Ishikawa (cell line): Measurements from ENCODE around the gene MAGI2.

ENCODE experiments used
- CEBPB ChIP-seq: IDR thresholded peaks from 2 replicates; pipeline ENCODE4 v1.6.1; 2012
- CREB1 ChIP-seq: IDR thresholded peaks from 2 replicates; pipeline ENCODE4 v1.6.1; 2012; ENCODE audit warnings: low read depth
- EGR1 ChIP-seq: IDR thresholded peaks from 2 replicates; pipeline ENCODE4 v1.6.1; 2012
- EP300 ChIP-seq: IDR thresholded peaks from 2 replicates; pipeline ENCODE4 v1.6.1; 2012; ENCODE audit warnings: borderline replicate concordance
- MAX ChIP-seq: IDR thresholded peaks from 2 replicates; pipeline ENCODE4 v1.6.1; 2012
- NFIC ChIP-seq: IDR thresholded peaks from 2 replicates; pipeline ENCODE4 v1.6.1; 2012
- TCF12 ChIP-seq: IDR thresholded peaks from 2 replicates; pipeline ENCODE4 v1.6.1; 2012; ENCODE audit warnings: low read depth
- USF1 ChIP-seq: IDR thresholded peaks from 2 replicates; pipeline ENCODE4 v1.6.1; 2012
- YY1 ChIP-seq: IDR thresholded peaks from 2 replicates; pipeline ENCODE4 v1.6.1; 2012; ENCODE audit warnings: low read depth
- ZBTB7A ChIP-seq: IDR thresholded peaks from 2 replicates; pipeline ENCODE4 v1.6.1; 2012; ENCODE audit warnings: low read depth
- TF ChIP-seq, protein P1 (sequence below): IDR thresholded peaks from 2 replicates; pipeline ENCODE4 v1.6.1; 2012; ENCODE audit warnings: low read depth, mild to moderate bottlenecking

DNA sequence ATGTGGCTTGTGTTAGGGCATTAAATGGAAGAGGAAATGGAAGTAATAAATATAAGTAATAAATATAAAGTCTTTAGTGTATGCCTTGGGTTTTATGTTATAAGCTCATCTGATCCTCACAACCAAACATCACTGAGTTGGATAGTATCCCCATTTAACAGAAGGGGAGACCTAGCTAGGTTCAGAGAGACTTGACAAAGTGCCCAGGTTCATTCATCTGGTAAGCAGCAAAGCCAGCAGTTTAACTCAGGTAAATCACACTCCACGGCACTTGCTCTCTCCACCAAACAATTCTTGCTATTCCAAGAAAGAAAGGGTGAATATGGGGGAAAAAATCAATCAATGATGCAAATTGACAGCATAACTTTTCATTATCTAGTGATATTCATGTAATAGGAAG lies 167.3 kb downstream of the MAGI2 start:
- no peak for TF ChIP-seq USF1
- TF ChIP-seq TCF12: no peak
- TF ChIP-seq EGR1: no peak
- TF ChIP-seq EP300: no peak
- no peak for TF ChIP-seq CREB1
- no peak for TF ChIP-seq CEBPB
- no peak for TF ChIP-seq ZBTB7A
- no peak for TF ChIP-seq YY1
- TF ChIP-seq, protein P1, sequence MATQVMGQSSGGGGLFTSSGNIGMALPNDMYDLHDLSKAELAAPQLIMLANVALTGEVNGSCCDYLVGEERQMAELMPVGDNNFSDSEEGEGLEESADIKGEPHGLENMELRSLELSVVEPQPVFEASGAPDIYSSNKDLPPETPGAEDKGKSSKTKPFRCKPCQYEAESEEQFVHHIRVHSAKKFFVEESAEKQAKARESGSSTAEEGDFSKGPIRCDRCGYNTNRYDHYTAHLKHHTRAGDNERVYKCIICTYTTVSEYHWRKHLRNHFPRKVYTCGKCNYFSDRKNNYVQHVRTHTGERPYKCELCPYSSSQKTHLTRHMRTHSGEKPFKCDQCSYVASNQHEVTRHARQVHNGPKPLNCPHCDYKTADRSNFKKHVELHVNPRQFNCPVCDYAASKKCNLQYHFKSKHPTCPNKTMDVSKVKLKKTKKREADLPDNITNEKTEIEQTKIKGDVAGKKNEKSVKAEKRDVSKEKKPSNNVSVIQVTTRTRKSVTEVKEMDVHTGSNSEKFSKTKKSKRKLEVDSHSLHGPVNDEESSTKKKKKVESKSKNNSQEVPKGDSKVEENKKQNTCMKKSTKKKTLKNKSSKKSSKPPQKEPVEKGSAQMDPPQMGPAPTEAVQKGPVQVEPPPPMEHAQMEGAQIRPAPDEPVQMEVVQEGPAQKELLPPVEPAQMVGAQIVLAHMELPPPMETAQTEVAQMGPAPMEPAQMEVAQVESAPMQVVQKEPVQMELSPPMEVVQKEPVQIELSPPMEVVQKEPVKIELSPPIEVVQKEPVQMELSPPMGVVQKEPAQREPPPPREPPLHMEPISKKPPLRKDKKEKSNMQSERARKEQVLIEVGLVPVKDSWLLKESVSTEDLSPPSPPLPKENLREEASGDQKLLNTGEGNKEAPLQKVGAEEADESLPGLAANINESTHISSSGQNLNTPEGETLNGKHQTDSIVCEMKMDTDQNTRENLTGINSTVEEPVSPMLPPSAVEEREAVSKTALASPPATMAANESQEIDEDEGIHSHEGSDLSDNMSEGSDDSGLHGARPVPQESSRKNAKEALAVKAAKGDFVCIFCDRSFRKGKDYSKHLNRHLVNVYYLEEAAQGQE: no peak
- TF ChIP-seq MAX: no peak
- TF ChIP-seq NFIC: no peak
